ENCODE results near the gene EPS15. TPM values are rescaled to one million over a fixed set of nuclear protein-coding genes. Genes with fewer than 3 reads are reported as not detected.

Gene EPS15
- total RNA-seq, 1 experiment from 2014 or later: 48.7 TPM

DNA sequence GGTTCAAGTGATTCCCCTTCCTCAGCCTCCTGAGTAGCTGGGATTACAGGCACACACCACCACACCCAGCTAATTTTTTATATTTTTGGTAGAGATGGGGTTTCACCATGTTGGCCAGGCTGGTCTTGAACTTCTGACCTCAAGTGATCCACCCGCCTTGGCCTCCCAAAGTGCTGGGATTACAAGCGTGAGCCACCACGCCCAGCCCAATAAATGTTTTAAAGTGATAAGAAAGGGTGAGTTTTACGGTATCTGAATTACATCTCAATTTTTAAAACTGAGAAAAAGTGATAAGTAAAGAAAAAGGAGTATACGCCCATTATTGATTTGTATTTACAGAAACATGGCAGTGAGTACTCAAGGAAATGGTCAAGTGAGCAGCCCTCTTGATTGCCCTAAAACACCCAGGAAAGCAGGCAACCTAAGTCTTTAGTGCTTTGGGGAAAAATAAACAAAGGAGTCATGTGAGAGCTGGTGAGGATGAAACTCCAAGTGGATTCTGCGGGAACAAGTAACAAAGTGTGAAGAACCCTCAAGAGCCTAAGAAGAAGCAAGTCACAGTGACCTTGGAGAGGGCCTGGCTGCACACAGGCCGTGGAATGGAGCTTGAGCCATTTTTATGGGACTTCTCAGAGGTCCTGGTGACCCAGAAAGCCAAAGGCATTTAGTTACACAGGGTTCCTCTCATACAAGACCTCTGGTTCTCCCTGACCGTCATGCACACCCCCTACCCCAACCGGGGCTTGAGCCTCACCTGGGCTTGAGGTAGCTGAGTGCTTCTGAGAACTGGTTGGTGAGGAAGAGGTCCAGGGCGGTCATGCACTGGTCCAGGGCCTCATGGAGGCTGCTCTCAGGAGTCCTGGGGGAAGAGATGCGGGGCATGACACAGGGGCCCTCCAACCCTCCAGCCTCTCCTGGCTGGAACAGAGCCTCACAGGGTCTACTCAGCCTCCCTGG, 197.8 kb downstream of the EPS15 start:
- no peaks in the 10 kb centered on the region for H3K27me3 Mint-ChIP-seq (ENCODE audit: insufficient read depth, unreplicated experiment)
- no peak overlapping the region for H3K4me3 Mint-ChIP-seq (ENCODE audit: unreplicated experiment)
- intact Hi-C loops (cut with micrococcal nuclease): no loop called here
- no peaks in the 10 kb centered on the region for H3K4me1 Mint-ChIP-seq (ENCODE audit: insufficient read depth, unreplicated experiment)
- TF ChIP-seq, protein P1, sequence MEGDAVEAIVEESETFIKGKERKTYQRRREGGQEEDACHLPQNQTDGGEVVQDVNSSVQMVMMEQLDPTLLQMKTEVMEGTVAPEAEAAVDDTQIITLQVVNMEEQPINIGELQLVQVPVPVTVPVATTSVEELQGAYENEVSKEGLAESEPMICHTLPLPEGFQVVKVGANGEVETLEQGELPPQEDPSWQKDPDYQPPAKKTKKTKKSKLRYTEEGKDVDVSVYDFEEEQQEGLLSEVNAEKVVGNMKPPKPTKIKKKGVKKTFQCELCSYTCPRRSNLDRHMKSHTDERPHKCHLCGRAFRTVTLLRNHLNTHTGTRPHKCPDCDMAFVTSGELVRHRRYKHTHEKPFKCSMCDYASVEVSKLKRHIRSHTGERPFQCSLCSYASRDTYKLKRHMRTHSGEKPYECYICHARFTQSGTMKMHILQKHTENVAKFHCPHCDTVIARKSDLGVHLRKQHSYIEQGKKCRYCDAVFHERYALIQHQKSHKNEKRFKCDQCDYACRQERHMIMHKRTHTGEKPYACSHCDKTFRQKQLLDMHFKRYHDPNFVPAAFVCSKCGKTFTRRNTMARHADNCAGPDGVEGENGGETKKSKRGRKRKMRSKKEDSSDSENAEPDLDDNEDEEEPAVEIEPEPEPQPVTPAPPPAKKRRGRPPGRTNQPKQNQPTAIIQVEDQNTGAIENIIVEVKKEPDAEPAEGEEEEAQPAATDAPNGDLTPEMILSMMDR (IDR thresholded peaks at IDR 0.05; ENCODE audit: unreplicated experiment): no peak
- H3K9me3 Mint-ChIP-seq (ENCODE audit: unreplicated experiment): no peaks in the 10 kb centered on the region
- ChIA-PET POLR2A (no interaction called here), CTCF (interaction anchor here (0.5 kb wide), 1 partner anchor 691 kb away, joined by 3 read pairs; no protein-coding TSS in a partner anchor)
- no peak for DNase-seq (ENCODE audit: unreplicated experiment)
- no peaks in the 10 kb centered on the region for H3K36me3 Mint-ChIP-seq (ENCODE audit: insufficient read depth, unreplicated experiment)
- no TSS peak for BruUV-seq (replicated peaks)
- H3K27ac Mint-ChIP-seq (ENCODE audit: low read depth, unreplicated experiment): no peak overlapping the region

DNA sequence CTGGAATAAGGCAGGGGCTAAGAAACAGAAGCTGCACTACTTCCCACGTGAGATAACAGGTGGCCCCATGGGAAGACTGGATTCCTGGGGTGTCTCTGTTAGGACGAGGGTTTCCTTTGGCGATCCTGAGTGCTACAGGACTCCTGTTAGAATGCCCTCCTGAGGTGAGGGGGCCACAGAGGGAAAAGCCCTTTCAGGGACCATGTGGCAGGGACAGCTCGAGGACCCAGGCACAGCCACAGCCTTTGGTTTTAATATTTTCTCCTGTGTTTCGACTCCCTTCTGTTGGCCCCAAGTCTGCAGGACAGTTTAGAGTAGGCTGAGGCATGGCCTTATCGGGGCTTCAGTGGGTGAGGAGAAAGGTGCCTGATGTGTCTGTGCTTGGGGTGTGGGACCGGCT, 201.3 kb downstream of the EPS15 start:
- CTCF ChIA-PET: no interaction called here
- Mint-ChIP-seq H3K27ac (ENCODE audit: low read depth, unreplicated experiment) (no peak overlapping the region), H3K36me3 (ENCODE audit: insufficient read depth, unreplicated experiment) (no peaks in the 10 kb centered on the region), H3K9me3 (ENCODE audit: unreplicated experiment) (no peaks in the 10 kb centered on the region), H3K27me3 (ENCODE audit: insufficient read depth, unreplicated experiment) (no peaks in the 10 kb centered on the region), H3K4me3 (ENCODE audit: unreplicated experiment) (no peak overlapping the region), H3K4me1 (ENCODE audit: insufficient read depth, unreplicated experiment) (peaks cover 17% of the 10 kb centered on the region)
- TF ChIP-seq, protein P1 (IDR thresholded peaks at IDR 0.05; ENCODE audit: unreplicated experiment): no peak
- intact Hi-C loops (cut with micrococcal nuclease): no loop called here
- POLR2A ChIA-PET: no interaction called here
- BruUV-seq (replicated peaks): no TSS peak
- DNase-seq (ENCODE audit: unreplicated experiment): no peak

DNA sequence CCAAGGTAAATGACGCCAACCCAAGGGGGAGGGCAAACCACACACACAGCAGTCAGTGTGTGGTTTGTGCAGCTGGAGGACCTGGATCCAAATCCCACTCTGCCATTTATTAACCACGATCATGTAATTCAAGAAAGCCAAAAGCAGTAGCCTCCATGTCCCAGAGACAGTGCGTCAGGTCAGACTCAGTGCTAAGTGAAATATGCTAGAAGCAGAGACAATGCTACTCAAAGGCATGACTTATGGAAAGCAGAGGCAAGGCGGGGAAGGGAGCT, 202.3 kb downstream of the EPS15 start:
- no peak overlapping the region for H3K27ac Mint-ChIP-seq (ENCODE audit: low read depth, unreplicated experiment)
- H3K36me3 Mint-ChIP-seq (ENCODE audit: insufficient read depth, unreplicated experiment): no peaks in the 10 kb centered on the region
- intact Hi-C loops (cut with micrococcal nuclease): no loop called here
- H3K9me3 Mint-ChIP-seq (ENCODE audit: unreplicated experiment): no peaks in the 10 kb centered on the region
- ChIA-PET CTCF (no interaction called here), POLR2A (no interaction called here)
- H3K4me1 Mint-ChIP-seq (ENCODE audit: insufficient read depth, unreplicated experiment): peaks cover 17% of the 10 kb centered on the region
- TF ChIP-seq, protein P1 (IDR thresholded peaks at IDR 0.05; ENCODE audit: unreplicated experiment): no peak
- DNase-seq (ENCODE audit: unreplicated experiment): no peak
- H3K27me3 Mint-ChIP-seq (ENCODE audit: insufficient read depth, unreplicated experiment): no peaks in the 10 kb centered on the region
- H3K4me3 Mint-ChIP-seq (ENCODE audit: unreplicated experiment): no peak overlapping the region
- no TSS peak for BruUV-seq (replicated peaks)

DNA sequence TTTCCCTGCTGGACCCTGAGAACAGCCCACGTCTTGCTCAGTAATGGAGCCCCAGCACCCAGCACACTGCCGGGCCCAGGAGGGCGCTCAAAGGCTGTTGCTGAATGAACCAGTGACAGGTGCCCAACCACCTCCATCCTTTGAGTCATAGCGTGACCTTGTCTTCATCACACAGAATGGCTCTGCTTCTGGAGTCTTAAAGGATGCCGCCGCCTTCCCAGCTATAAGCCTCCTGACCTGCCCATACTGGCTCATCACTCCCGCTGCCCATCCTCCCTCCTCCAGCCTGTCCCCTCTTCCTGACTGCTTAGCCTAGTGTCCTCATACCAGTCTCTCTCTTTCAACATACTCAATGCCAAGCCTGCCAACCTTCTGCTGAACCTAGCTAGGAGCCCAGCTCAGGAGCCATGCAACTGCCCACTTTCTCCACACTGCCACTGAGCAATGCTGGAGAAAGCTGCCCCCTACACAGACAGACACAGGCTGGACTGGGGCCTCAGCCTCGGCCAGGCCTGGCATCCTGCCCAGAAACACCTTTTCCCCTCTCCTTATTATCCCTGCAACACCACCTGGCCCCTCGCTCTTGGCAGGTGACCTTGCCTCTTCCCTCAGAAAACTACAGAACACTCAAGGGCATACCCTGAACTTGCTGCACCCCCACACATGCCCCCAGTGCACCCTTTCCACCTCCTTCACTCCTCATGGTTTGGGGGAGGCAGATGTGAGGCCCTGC, 202.8 kb downstream of the EPS15 start:
- H3K36me3 Mint-ChIP-seq (ENCODE audit: insufficient read depth, unreplicated experiment): no peaks in the 10 kb centered on the region
- no peaks in the 10 kb centered on the region for H3K27me3 Mint-ChIP-seq (ENCODE audit: insufficient read depth, unreplicated experiment)
- TF ChIP-seq, protein P1 (IDR thresholded peaks at IDR 0.05; ENCODE audit: unreplicated experiment): no peak
- no peak overlapping the region for H3K27ac Mint-ChIP-seq (ENCODE audit: low read depth, unreplicated experiment)
- no peak for DNase-seq (ENCODE audit: unreplicated experiment)
- ChIA-PET POLR2A (no interaction called here), CTCF (interaction anchor here (1.1 to 1.5 kb wide), 2 partner anchors 19 to 124 kb away, joined by 3 to 4 read pairs; no protein-coding TSS in a partner anchor)
- H3K4me1 Mint-ChIP-seq (ENCODE audit: insufficient read depth, unreplicated experiment): peaks cover 17% of the 10 kb centered on the region
- H3K4me3 Mint-ChIP-seq (ENCODE audit: unreplicated experiment): no peak overlapping the region
- intact Hi-C loops (cut with micrococcal nuclease): no loop called here
- BruUV-seq (replicated peaks): no TSS peak
- no peaks in the 10 kb centered on the region for H3K9me3 Mint-ChIP-seq (ENCODE audit: unreplicated experiment)

All from MCF 10A (cell line).